Nephron (organoid): ENCODE measurements around the gene PDLIM5.
A peak's percentile ranks its signal among the peaks of the same experiment; 100 is the strongest.
"Not testable (repeated sequence)": the region's sequence is repeated elsewhere in the genome, so short reads cannot be mapped to it uniquely, and the experiment has no call there.

ENCODE experiments used
- H3K27ac Mint-ChIP-seq, 3 experiments: 2 replicates each; pipeline ENCODE4 v1.8.0; 2020; ENCODE audit warnings: mixed read lengths in 3 of 3, mild to moderate bottlenecking in 2 of 3, moderate library complexity in 1 of 3
- H3K27me3 Mint-ChIP-seq: 2 replicates; pipeline ENCODE4 v1.8.0; 2021; ENCODE audit warnings: low read depth, mild to moderate bottlenecking, moderate library complexity, mixed read lengths
- H3K36me3 Mint-ChIP-seq: 2 replicates; pipeline ENCODE4 v1.8.0; 2020; ENCODE audit warnings: low read depth, mixed read lengths
- H3K4me1 Mint-ChIP-seq: 2 replicates; pipeline ENCODE4 v1.8.0; 2020; ENCODE audit warnings: mixed read lengths
- H3K4me3 Mint-ChIP-seq, 3 experiments: 2 replicates each; pipeline ENCODE4 v1.8.0; 2020; ENCODE audit warnings: mild to moderate bottlenecking in 3 of 3, mixed read lengths in 3 of 3, moderate library complexity in 2 of 3
- H3K9me3 Mint-ChIP-seq: 2 replicates; pipeline ENCODE4 v1.8.0; 2020; ENCODE audit warnings: mixed read lengths
- TF ChIP-seq, protein P1 (sequence below), 3 experiments: fragments of 200-600 bp; sonication (generic); IDR thresholded peaks; one replicate each; pipeline ENCODE4 v1.5.0; 2021; ENCODE audit warnings: antibody characterized with exemption in 3 of 3; ENCODE audit not compliant: unreplicated experiment in 3 of 3

Gene PDLIM5

GRCh38 chr4:94472056-94472826 is 20.5 kb downstream of the PDLIM5 start:
- H3K4me1 Mint-ChIP-seq, result peaks cover 19% of the 10 kb centered on the region

GRCh38 chr4:94475050-94475449 is 23.3 kb downstream of the PDLIM5 start:
- Mint-ChIP-seq H3K4me3 (no peak overlapping the region), H3K4me1 (peaks cover 32% of the 10 kb centered on the region), H3K27me3 (no peaks in the 10 kb centered on the region), H3K9me3 (peaks cover 2% of the 10 kb centered on the region), H3K27ac (no peak overlapping the region), H3K36me3 (peaks cover 17% of the 10 kb centered on the region)
- TF ChIP-seq, protein P1, sequence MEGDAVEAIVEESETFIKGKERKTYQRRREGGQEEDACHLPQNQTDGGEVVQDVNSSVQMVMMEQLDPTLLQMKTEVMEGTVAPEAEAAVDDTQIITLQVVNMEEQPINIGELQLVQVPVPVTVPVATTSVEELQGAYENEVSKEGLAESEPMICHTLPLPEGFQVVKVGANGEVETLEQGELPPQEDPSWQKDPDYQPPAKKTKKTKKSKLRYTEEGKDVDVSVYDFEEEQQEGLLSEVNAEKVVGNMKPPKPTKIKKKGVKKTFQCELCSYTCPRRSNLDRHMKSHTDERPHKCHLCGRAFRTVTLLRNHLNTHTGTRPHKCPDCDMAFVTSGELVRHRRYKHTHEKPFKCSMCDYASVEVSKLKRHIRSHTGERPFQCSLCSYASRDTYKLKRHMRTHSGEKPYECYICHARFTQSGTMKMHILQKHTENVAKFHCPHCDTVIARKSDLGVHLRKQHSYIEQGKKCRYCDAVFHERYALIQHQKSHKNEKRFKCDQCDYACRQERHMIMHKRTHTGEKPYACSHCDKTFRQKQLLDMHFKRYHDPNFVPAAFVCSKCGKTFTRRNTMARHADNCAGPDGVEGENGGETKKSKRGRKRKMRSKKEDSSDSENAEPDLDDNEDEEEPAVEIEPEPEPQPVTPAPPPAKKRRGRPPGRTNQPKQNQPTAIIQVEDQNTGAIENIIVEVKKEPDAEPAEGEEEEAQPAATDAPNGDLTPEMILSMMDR (IDR thresholded peaks at IDR 0.05; ENCODE audit: unreplicated experiment in 3 of 3), result no peak

More at GRCh38 chr4:94472056-94472826, 20.5 kb downstream of the PDLIM5 start:
- H3K4me3 Mint-ChIP-seq, result no peak overlapping the region
- H3K27me3 Mint-ChIP-seq, result no peaks in the 10 kb centered on the region
- peak overlapping the region in 1 of 3 experiments; percentile 6 for H3K27ac Mint-ChIP-seq
- TF ChIP-seq, protein P1 (IDR thresholded peaks at IDR 0.05; ENCODE audit: unreplicated experiment in 3 of 3), result no peak
- H3K36me3 Mint-ChIP-seq, result peaks cover 32% of the 10 kb centered on the region
- H3K9me3 Mint-ChIP-seq, result peaks cover 2% of the 10 kb centered on the region

DNA sequence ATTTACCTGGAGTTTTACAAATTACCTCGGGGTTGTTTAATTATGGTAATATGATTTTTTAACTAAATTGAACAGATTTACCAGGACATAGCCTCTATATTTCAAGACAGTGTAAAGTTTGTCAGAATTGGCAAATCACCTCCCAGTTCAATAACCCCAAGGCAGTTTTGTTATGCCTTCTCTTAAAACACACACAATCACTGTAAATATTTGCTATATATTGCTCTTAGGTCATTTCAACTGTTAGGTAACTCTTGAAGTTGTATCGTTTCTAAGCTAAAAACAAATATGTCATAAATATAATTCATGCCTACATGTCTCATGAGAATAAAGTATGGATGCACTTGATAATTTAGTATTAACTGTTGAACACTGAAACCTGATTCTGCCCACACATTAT is 24.1 kb downstream of the PDLIM5 start:
- Mint-ChIP-seq H3K4me3 (no peak overlapping the region), H3K27ac (no peak overlapping the region), H3K27me3 (no peaks in the 10 kb centered on the region), H3K36me3 (peaks cover 10% of the 10 kb centered on the region), H3K4me1 (peaks cover 39% of the 10 kb centered on the region), H3K9me3 (no peaks in the 10 kb centered on the region)
- TF ChIP-seq, protein P1 (IDR thresholded peaks at IDR 0.05; ENCODE audit: unreplicated experiment in 3 of 3), result no peak

DNA sequence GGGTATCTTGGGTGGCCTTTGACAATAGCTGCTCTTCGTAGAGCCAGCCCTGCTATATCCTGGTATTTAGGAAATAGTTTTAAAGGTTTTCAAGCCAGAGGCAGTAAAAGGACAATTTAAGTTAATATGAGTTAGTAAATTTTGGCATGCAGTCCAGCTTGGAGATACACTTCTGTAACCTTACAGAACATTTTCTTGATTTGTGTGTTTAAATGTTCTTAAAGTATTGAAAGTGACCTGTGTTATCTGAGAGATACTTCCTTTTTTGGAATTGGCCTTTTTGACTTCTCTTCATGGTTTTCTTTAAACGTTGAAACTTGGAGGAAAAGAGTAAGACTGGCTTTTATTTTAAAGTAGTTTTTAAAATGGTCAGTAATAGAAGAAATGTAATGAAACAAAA is 25.5 kb downstream of the PDLIM5 start:
- Mint-ChIP-seq H3K36me3 (peaks cover 5% of the 10 kb centered on the region), H3K4me1 (peaks cover 40% of the 10 kb centered on the region), H3K4me3 (no peak overlapping the region), H3K9me3 (no peaks in the 10 kb centered on the region), H3K27ac (peak overlapping the region; percentile 26 to 85 (median 80)), H3K27me3 (no peaks in the 10 kb centered on the region)
- TF ChIP-seq, protein P1 (IDR thresholded peaks at IDR 0.05; ENCODE audit: unreplicated experiment in 3 of 3), result no peak

DNA sequence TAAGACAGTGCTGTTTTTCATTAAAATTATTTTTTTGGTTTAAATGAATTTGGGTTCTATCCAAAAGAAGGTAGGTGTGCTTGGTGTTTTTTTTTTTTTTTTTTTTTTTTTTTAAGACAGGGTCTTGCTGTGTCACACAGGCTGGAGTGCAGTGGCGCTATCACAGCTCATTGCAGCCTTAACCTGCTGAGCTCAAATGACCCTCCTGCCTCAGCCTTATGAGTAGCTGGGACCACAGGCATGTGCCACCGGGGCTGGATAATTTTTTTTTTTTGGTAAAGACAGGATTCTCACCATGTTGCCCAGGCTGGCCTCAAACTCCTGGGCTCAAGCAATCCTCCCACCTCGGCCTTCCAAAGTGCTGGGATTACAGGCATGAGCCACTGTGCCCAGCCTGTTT is 27.1 kb downstream of the PDLIM5 start:
- H3K9me3 Mint-ChIP-seq, H3K27ac Mint-ChIP-seq, H3K36me3 Mint-ChIP-seq, H3K4me3 Mint-ChIP-seq, H3K27me3 Mint-ChIP-seq: not testable (repeated sequence)
- H3K4me1 Mint-ChIP-seq, result peaks cover 31% of the 10 kb centered on the region

GRCh38 chr4:94479358-94480141 is 27.8 kb downstream of the PDLIM5 start:
- H3K36me3 Mint-ChIP-seq, result peaks cover 2% of the 10 kb centered on the region
- H3K9me3 Mint-ChIP-seq, result no peaks in the 10 kb centered on the region
- no peaks in the 10 kb centered on the region for H3K27me3 Mint-ChIP-seq
- H3K4me1 Mint-ChIP-seq, result peaks cover 30% of the 10 kb centered on the region
- H3K4me3 Mint-ChIP-seq, result no peak overlapping the region
- peak overlapping the region; percentile 12 to 42 (median 36) for H3K27ac Mint-ChIP-seq
- TF ChIP-seq, protein P1 (IDR thresholded peaks at IDR 0.05; ENCODE audit: unreplicated experiment in 3 of 3), result no peak
